ENCODE data around the gene CENPB.

CENPB gene

DNA sequence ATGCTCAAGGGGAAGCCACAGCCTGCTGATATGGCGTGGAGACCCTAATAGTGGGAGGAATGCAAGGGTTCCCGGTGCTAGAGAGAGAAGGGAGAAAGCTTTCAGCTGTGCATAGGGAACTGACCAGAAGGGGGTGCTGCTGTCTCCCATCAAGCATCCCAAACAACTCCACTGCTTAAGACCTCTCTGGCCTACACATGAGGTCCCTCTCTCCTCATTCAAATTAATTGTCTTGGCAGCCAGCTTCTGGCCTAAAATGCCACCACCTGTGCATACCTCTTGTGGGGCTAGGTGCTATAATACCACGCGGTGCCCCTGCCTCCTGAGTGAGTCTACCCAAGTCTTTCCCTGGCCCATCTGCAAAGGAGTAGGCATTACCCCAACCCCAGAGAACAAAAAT, 33.4 kb downstream of the CENPB start:
- no peaks in the 10 kb centered on the region for H3K9me3 ChIP-seq (ENCODE audit: severe bottlenecking)
- TF ChIP-seq, protein P1, sequence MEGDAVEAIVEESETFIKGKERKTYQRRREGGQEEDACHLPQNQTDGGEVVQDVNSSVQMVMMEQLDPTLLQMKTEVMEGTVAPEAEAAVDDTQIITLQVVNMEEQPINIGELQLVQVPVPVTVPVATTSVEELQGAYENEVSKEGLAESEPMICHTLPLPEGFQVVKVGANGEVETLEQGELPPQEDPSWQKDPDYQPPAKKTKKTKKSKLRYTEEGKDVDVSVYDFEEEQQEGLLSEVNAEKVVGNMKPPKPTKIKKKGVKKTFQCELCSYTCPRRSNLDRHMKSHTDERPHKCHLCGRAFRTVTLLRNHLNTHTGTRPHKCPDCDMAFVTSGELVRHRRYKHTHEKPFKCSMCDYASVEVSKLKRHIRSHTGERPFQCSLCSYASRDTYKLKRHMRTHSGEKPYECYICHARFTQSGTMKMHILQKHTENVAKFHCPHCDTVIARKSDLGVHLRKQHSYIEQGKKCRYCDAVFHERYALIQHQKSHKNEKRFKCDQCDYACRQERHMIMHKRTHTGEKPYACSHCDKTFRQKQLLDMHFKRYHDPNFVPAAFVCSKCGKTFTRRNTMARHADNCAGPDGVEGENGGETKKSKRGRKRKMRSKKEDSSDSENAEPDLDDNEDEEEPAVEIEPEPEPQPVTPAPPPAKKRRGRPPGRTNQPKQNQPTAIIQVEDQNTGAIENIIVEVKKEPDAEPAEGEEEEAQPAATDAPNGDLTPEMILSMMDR (IDR thresholded peaks at IDR 0.05; ENCODE audit: low read depth, low read length), result peak; percentile 96
- peaks cover 22% of the 10 kb centered on the region for H3K36me3 ChIP-seq
- H3K27ac ChIP-seq, result no peak overlapping the region
- peak; percentile 60 for DNase-seq
- no peaks in the 10 kb centered on the region for H3K27me3 ChIP-seq (ENCODE audit: insufficient read depth, low read depth, severe bottlenecking)
- no peak overlapping the region for H3K4me3 ChIP-seq (ENCODE audit: low read depth, low read length)

DNA sequence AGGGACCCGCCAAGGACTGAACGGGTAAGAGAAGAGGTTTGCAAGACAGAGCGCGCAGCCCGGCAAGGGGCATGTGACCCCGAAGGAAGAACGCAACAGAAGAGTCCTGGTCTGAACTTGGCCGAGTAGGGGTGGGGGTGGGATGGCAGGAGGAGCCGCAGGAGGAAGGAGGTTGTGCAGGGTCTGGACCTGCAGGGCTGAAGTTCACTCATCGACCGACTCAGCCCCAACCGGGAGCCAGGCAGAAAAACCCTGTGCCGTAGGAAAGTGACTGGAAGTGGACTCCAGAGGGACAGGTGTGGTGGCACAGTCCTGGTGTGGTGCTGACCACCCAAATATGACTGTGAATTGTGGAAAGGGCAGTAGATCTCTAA, 34.2 kb downstream of the CENPB start:
- TF ChIP-seq, protein P1 (IDR thresholded peaks at IDR 0.05; ENCODE audit: low read depth, low read length), result no peak
- DNase-seq, result no peak
- Histone ChIP-seq H3K4me3 (ENCODE audit: low read depth, low read length) (no peak overlapping the region), H3K27ac (no peak overlapping the region), H3K36me3 (peaks cover 15% of the 10 kb centered on the region), H3K9me3 (ENCODE audit: severe bottlenecking) (no peaks in the 10 kb centered on the region), H3K27me3 (ENCODE audit: insufficient read depth, low read depth, severe bottlenecking) (no peaks in the 10 kb centered on the region)

DNA sequence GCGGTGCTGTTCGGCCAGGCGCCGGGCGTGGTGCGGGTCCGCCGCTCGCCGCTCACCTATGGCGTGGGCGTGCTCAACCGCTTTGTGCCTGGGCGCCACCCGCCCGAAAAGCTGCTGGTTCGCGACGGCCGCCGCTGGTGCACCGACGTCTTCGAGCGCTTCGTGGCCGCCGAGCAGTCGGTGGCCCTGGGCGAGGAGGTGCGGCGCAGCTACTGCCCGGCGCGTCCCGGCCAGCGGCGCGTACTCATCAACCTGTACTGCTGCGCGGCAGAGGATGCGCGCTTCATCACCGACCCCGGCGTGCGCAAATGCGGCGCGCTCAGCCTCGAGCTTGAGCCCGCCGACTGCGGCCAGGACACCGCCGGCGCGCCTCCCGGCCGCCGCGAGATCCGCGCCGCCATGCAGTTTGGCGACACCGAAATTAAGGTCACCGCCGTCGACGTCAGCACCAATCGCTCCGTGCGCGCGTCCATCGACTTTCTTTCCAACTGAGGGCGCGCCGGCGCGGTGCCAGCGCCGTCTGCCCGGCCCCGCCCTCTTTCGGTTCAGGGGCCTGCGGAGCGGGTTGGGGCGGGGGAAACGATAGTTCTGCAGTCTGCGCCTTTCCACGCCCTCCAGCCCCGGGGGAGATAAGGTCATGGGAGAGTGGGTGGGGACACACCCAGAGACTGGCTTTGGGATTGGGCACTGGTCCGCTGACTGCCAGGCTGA, 34.7 kb downstream of the CENPB start:
- Histone ChIP-seq H3K4me3 (ENCODE audit: low read depth, low read length) (no peak overlapping the region), H3K36me3 (peaks cover 14% of the 10 kb centered on the region), H3K9me3 (ENCODE audit: severe bottlenecking) (no peaks in the 10 kb centered on the region), H3K27ac (no peak overlapping the region), H3K27me3 (ENCODE audit: insufficient read depth, low read depth, severe bottlenecking) (no peaks in the 10 kb centered on the region)
- TF ChIP-seq, protein P1 (IDR thresholded peaks at IDR 0.05; ENCODE audit: low read depth, low read length), result no peak
- DNase-seq, result no peak

DNA sequence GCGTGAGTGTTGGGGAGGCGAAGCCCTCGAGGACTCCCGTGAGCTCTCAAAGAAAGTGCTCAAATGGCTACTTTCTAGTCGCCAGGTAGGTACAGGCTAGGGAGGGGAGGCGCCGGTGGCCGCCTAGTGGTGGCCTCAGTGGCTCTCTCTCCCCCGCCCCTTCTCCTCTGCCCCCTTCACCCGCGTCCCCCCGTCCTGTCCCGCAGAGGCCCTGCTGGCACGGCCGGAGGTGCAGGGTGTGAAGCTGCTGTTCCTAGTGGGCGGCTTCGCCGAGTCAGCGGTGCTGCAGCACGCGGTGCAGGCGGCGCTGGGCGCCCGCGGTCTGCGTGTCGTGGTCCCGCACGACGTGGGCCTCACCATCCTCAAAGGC, 35.2 kb downstream of the CENPB start:
- DNase-seq, result no peak
- Histone ChIP-seq H3K4me3 (ENCODE audit: low read depth, low read length) (no peak overlapping the region), H3K36me3 (peaks cover 12% of the 10 kb centered on the region), H3K27ac (no peak overlapping the region), H3K9me3 (ENCODE audit: severe bottlenecking) (no peaks in the 10 kb centered on the region), H3K27me3 (ENCODE audit: insufficient read depth, low read depth, severe bottlenecking) (no peaks in the 10 kb centered on the region)
- TF ChIP-seq, protein P1 (IDR thresholded peaks at IDR 0.05; ENCODE audit: low read depth, low read length), result 0 out of 2 replicates have a peak, but pooled peaks have one; percentile 10

DNA sequence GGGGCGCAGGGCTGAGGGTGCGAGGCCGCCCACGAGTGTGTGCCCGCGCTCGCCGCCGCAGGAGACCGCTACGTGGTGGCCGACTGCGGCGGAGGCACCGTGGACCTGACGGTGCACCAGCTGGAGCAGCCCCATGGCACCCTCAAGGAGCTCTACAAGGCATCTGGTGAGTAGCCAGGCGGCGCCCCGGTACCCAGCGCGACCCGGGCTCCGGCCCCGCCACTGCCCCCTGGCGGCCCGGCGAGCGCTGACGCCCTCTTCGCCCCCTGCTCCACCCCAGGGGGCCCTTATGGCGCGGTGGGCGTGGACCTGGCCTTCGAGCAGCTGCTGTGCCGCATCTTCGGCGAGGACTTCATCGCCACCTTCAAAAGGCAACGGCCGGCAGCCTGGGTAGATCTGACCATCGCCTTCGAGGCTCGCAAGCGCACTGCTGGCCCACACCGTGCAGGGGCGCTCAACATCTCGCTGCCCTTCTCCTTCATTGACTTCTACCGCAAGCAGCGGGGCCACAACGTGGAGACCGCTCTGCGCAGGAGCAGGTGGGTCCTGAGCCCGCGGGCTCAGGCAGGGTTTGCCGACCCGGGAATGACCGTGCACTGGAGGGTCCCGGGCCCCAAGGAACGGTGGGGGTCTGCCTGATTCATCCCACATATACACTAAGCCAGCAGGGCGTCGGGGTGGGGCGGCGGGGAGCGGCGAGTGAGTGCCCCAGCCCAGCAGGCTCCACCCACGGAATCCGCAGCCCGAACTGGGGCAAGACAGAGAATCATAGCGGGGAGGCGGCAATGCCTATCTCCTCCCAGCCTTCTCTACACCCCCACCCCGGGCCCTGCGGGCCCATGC, 36.6 kb downstream of the CENPB start:
- Histone ChIP-seq H3K27ac (peak overlapping the region; percentile 52), H3K27me3 (ENCODE audit: insufficient read depth, low read depth, severe bottlenecking) (no peaks in the 10 kb centered on the region), H3K9me3 (ENCODE audit: severe bottlenecking) (no peaks in the 10 kb centered on the region), H3K36me3 (peaks cover 12% of the 10 kb centered on the region), H3K4me3 (ENCODE audit: low read depth, low read length) (peak overlapping the region; percentile 55)
- TF ChIP-seq, protein P1 (IDR thresholded peaks at IDR 0.05; ENCODE audit: low read depth, low read length), result peak; percentile 91
- DNase-seq, result peak; percentile 82

All from WERI-Rb-1 (cell line).